PFSK-1 (cell line): ENCODE measurements around the gene UBFD1.

Experiments used
- FOXP2 ChIP-seq: optimal IDR thresholded peaks from 2 replicates; pipeline ENCODE3; 2011; ENCODE audit warnings: borderline replicate concordance, control low read depth, inconsistent platforms; ENCODE audit not compliant: insufficient read depth; ENCODE audit errors: extremely low read length, extremely low read depth
- POLR2AphosphoS5 ChIP-seq: IDR thresholded peaks from 2 replicates; pipeline ENCODE4 v1.6.1; 2012; ENCODE audit warnings: low read depth, mild to moderate bottlenecking, control low read depth, low read length, moderate library complexity
- SIN3A ChIP-seq: IDR thresholded peaks from 2 replicates; pipeline ENCODE4 v1.6.1; 2012; ENCODE audit warnings: mild to moderate bottlenecking, low read length, moderate library complexity, borderline replicate concordance; ENCODE audit not compliant: insufficient read depth
- TAF1 ChIP-seq: IDR thresholded peaks from 2 replicates; pipeline ENCODE4 v1.6.1; 2012; ENCODE audit warnings: low read length, control low read depth, borderline replicate concordance; ENCODE audit not compliant: insufficient read depth
- TF ChIP-seq, protein P1 (sequence below), 2 experiments: IDR thresholded peaks; 2 replicates each; pipeline versions ENCODE4 v1.6.1 to v1.8.0; 2011 to 2012; ENCODE audit warnings: low read depth in 2 of 2, low read length in 2 of 2, control low read depth in 1 of 2, inconsistent platforms in 1 of 2, mild to moderate bottlenecking in 1 of 2, moderate library complexity in 1 of 2; ENCODE audit not compliant: insufficient read depth in 1 of 2

The UBFD1 gene

DNA sequence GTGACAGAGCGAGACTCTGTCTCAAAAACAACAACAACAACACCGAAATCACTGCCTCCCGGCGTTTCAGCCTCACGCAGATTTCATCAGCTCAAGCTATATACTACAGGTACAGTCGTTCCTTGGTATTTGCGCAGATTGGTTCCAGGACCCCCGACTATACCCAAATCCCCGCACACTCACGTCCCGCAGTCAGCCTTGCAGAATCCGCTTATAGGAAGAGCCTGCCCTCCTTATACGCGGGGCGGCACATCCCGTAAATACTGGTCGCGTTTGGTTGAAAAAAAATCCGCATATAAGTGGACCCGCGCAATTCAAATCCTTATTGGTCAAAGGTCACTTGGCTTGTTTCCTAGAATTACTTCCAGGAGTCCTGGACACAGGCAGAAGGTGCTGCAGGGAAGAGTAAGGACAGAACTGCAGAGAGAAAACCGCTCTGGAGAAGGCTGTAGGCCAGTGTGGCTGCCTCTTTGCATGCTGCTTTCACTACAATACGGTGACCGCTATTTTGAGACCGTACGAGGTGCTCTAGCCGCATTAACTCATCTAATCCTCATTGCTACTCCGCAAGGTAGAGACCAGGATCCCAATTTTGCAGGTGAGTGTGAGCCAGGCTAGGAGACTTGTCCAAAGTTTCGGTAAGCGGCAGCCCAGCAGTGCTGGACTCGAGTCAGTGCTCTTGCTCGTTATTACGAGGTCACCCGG lies 37.9 kb downstream of the UBFD1 start:
- TF ChIP-seq SIN3A (no peak), POLR2AphosphoS5 (no peak), FOXP2 (no peak), TAF1 (no peak)
- TF ChIP-seq, protein P1, sequence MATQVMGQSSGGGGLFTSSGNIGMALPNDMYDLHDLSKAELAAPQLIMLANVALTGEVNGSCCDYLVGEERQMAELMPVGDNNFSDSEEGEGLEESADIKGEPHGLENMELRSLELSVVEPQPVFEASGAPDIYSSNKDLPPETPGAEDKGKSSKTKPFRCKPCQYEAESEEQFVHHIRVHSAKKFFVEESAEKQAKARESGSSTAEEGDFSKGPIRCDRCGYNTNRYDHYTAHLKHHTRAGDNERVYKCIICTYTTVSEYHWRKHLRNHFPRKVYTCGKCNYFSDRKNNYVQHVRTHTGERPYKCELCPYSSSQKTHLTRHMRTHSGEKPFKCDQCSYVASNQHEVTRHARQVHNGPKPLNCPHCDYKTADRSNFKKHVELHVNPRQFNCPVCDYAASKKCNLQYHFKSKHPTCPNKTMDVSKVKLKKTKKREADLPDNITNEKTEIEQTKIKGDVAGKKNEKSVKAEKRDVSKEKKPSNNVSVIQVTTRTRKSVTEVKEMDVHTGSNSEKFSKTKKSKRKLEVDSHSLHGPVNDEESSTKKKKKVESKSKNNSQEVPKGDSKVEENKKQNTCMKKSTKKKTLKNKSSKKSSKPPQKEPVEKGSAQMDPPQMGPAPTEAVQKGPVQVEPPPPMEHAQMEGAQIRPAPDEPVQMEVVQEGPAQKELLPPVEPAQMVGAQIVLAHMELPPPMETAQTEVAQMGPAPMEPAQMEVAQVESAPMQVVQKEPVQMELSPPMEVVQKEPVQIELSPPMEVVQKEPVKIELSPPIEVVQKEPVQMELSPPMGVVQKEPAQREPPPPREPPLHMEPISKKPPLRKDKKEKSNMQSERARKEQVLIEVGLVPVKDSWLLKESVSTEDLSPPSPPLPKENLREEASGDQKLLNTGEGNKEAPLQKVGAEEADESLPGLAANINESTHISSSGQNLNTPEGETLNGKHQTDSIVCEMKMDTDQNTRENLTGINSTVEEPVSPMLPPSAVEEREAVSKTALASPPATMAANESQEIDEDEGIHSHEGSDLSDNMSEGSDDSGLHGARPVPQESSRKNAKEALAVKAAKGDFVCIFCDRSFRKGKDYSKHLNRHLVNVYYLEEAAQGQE (IDR thresholded peaks at IDR 0.05; ENCODE audit: insufficient read depth in 1 of 2, low read depth in 2 of 2, low read length in 2 of 2), result no peak

DNA sequence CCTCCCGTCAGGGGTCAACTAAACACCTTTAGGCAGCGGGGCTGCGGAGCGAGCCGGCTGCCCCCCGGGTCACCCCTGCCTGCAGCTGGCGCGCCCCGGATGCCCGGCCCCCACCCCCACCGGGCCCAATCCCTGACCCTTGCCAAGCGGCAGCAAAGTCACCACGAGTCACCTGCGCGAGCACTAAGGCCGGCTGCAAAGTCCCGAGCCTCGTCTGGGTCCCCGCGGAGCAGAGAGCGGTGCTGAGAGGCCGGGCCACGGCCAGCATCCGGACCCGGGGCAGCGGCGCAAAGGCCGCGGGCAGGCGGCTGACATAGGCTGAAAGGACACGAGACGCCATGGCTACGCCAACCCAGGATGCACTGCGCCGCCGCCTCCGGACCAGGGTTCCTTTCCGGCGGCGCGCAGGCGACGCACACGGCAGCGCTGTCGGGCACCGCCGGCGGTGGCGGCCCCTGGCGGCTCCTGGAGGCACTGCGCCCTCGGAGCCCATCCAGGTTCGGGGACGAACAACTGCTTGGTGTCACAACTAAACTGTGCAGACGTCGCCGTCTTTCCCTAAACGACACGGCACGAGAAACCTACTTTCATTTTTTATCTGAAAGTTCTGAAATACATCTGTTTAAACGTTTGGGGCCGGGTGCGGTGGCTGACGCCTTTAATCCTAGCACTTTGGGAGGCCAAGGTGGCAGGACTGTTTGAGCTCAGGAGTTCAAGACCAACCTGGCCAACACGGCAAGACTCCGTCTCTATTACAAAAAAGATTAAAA lies 38.6 kb downstream of the UBFD1 start, which contains the start of gene NDUFAB1:
TSS of gene NDUFAB1 (minus strand) at position 366 of the 770 bp plus-strand sequence. CDS start at position 340, 26 bp downstream.
- TF ChIP-seq TAF1, result peak; percentile 96
- peak; percentile 81 for TF ChIP-seq POLR2AphosphoS5
- TF ChIP-seq, protein P1 (IDR thresholded peaks at IDR 0.05; ENCODE audit: insufficient read depth in 1 of 2, low read depth in 2 of 2, low read length in 2 of 2), result peak in 1 of 2 experiments; percentile 57; a peak in 2 of 4 replicates
- TF ChIP-seq SIN3A, result peak; percentile 71; the same call in 1 of the 2 replicates
- TF ChIP-seq FOXP2, result peak; percentile 74

DNA sequence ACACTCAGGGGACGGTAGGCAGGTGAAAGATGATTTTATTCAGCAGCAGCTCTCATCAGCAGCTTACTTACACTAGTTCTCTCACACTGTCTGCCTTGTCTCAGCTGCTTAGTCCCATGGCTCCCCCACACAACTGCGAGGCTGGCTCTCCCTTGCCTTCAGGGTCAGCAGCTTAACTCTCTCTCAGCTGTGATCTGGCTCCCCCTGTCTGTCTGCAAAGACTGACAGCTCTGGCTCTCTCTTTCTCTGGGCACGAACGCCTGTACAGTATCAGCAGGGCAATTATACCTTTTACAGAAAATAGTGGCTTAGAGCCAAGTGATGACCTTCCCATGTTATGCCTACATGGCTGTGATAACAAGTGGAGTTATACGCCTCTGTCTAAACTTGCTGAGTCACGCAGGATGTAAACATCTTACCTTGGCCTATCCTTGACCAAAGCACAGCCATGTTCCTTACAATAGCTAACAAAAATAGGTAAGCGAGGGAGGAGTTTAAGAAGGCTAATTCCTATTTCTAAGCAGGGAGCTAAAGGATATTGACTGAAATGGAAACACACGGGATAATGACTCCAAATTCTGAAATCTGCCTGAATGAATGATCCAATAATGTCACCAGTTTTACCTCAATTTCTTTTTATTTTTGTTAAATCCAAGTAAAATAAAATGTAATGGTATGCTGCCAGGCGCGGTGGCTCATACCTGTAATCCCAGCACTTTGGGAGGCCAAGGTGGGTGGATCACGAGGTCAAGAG lies 39.7 kb downstream of the UBFD1 start:
- TF ChIP-seq TAF1 (no peak), SIN3A (no peak), POLR2AphosphoS5 (no peak), FOXP2 (no peak)
- TF ChIP-seq, protein P1 (IDR thresholded peaks at IDR 0.05; ENCODE audit: insufficient read depth in 1 of 2, low read depth in 2 of 2, low read length in 2 of 2), result no peak

DNA sequence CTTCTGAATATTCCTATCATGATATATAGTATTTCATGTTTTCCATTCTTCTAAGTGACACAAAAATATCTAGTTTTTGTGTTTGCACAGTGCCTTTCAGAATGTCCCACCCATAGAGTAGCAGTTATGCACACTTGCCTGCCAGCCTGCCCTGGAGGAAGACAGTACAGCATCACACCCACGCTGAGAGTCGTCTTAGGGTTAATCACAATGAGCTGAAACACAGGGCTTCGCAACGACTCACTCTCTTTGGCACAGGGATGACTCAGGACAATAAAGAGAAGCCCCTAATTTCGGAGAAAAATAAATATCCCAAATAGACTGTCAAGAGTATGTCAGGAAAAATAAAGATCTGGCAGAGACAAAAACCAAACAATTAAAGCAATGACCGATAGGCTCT lies 50.2 kb downstream of the UBFD1 start:
- TF ChIP-seq POLR2AphosphoS5 (no peak), FOXP2 (no peak), TAF1 (no peak)
- TF ChIP-seq, protein P1 (IDR thresholded peaks at IDR 0.05; ENCODE audit: insufficient read depth in 1 of 2, low read depth in 2 of 2, low read length in 2 of 2), result no peak
